ENCODE data around the gene PNPLA2.

Gene PNPLA2

GRCh38 chr11:776561-777287 lies 42.0 kb upstream of the PNPLA2 start:
- H3K9me3 ChIP-seq (ENCODE audit: insufficient read depth, low read depth, low read length) = no peaks in the 10 kb centered on the region
- peak overlapping the region; percentile 85 for H3K4me3 ChIP-seq (ENCODE audit: low read length)
- peaks cover 9% of the 10 kb centered on the region for H3K4me1 ChIP-seq (ENCODE audit: insufficient read depth, low read length)
- peaks cover 19% of the 10 kb centered on the region for H3K36me3 ChIP-seq (ENCODE audit: insufficient read depth, low read depth, low read length)
- H3K27ac ChIP-seq (ENCODE audit: low read length) = peak overlapping the region; percentile 61
- H3K27me3 ChIP-seq (ENCODE audit: insufficient read depth, low read length) = no peaks in the 10 kb centered on the region
- peak overlapping the region; percentile 83; the same call in 1 of the 2 replicates for H3K9ac ChIP-seq (ENCODE audit: low read depth, low read length)

GRCh38 chr11:777288-778255 lies 41.1 kb upstream of the PNPLA2 start, which contains the start of gene GATD1:
Gene GATD1, minus strand, starts transcription at chr11:777487. Its CDS starts 25 bp downstream, at chr11:777462.
- Histone ChIP-seq H3K27me3 (ENCODE audit: insufficient read depth, low read length) (no peaks in the 10 kb centered on the region; the same call in 1 of the 2 replicates), H3K9me3 (ENCODE audit: insufficient read depth, low read depth, low read length) (no peaks in the 10 kb centered on the region), H3K4me3 (ENCODE audit: low read length) (peak within 1 kb of the TSS; percentile 85), H3K36me3 (ENCODE audit: insufficient read depth, low read depth, low read length) (peaks cover 19% of the 10 kb centered on the region), H3K27ac (ENCODE audit: low read length) (peak within 1 kb of the TSS; percentile 61), H3K9ac (ENCODE audit: low read depth, low read length) (peak within 1 kb of the TSS; percentile 83), H3K4me1 (ENCODE audit: insufficient read depth, low read length) (peaks cover 9% of the 10 kb centered on the region)

- no peaks in the 10 kb centered on the region; the same call in 1 of the 2 replicates for H3K27me3 ChIP-seq (ENCODE audit: insufficient read depth, low read length)
- H3K4me3 ChIP-seq (ENCODE audit: low read length) = no peak overlapping the region
- H3K9ac ChIP-seq (ENCODE audit: low read depth, low read length) = no peak overlapping the region
- H3K36me3 ChIP-seq (ENCODE audit: insufficient read depth, low read depth, low read length) = peaks cover 8% of the 10 kb centered on the region; the same call in 1 of the 2 replicates
- H3K9me3 ChIP-seq (ENCODE audit: insufficient read depth, low read depth, low read length) = no peaks in the 10 kb centered on the region
- peaks cover 12% of the 10 kb centered on the region for H3K4me1 ChIP-seq (ENCODE audit: insufficient read depth, low read length)
- no peak overlapping the region for H3K27ac ChIP-seq (ENCODE audit: low read length)
These were observed 39.4 kb upstream of the PNPLA2 start for GRCh38 chr11:778976-779954.

- Histone ChIP-seq H3K4me3 (ENCODE audit: low read length) (no peak overlapping the region), H3K4me1 (ENCODE audit: insufficient read depth, low read length) (peaks cover 12% of the 10 kb centered on the region), H3K9me3 (ENCODE audit: insufficient read depth, low read depth, low read length) (no peaks in the 10 kb centered on the region), H3K9ac (ENCODE audit: low read depth, low read length) (no peak overlapping the region), H3K27ac (ENCODE audit: low read length) (no peak overlapping the region), H3K36me3 (ENCODE audit: insufficient read depth, low read depth, low read length) (peaks cover 8% of the 10 kb centered on the region; the same call in 1 of the 2 replicates), H3K27me3 (ENCODE audit: insufficient read depth, low read length) (no peaks in the 10 kb centered on the region; the same call in 1 of the 2 replicates)
These were observed 38.7 kb upstream of the PNPLA2 start for GRCh38 chr11:779955-780532.

- Histone ChIP-seq H3K27me3 (ENCODE audit: insufficient read depth, low read length) (no peaks in the 10 kb centered on the region; the same call in 1 of the 2 replicates), H3K36me3 (ENCODE audit: insufficient read depth, low read depth, low read length) (peaks cover 8% of the 10 kb centered on the region; the same call in 1 of the 2 replicates), H3K4me3 (ENCODE audit: low read length) (no peak overlapping the region), H3K9ac (ENCODE audit: low read depth, low read length) (peak overlapping the region; percentile 47; the same call in 1 of the 2 replicates), H3K9me3 (ENCODE audit: insufficient read depth, low read depth, low read length) (no peaks in the 10 kb centered on the region), H3K27ac (ENCODE audit: low read length) (no peak overlapping the region), H3K4me1 (ENCODE audit: insufficient read depth, low read length) (peaks cover 6% of the 10 kb centered on the region; the same call in 1 of the 2 replicates)
These were observed 36.2 kb upstream of the PNPLA2 start for GRCh38 chr11:782264-783174.

- peaks cover 8% of the 10 kb centered on the region; the same call in 1 of the 2 replicates for H3K36me3 ChIP-seq (ENCODE audit: insufficient read depth, low read depth, low read length)
- H3K27me3 ChIP-seq (ENCODE audit: insufficient read depth, low read length) = no peaks in the 10 kb centered on the region; the same call in 1 of the 2 replicates
- peak overlapping the region; percentile 22; the same call in 1 of the 2 replicates for H3K4me3 ChIP-seq (ENCODE audit: low read length)
- H3K9ac ChIP-seq (ENCODE audit: low read depth, low read length) = peak overlapping the region; percentile 47; the same call in 1 of the 2 replicates
- H3K9me3 ChIP-seq (ENCODE audit: insufficient read depth, low read depth, low read length) = no peaks in the 10 kb centered on the region
- peaks cover 3% of the 10 kb centered on the region; the same call in 1 of the 2 replicates for H3K4me1 ChIP-seq (ENCODE audit: insufficient read depth, low read length)
- no peak overlapping the region for H3K27ac ChIP-seq (ENCODE audit: low read length)
These were observed 35.1 kb upstream of the PNPLA2 start for GRCh38 chr11:783581-784015.

GRCh38 chr11:786235-787083 lies 32.3 kb upstream of the PNPLA2 start:
- H3K27me3 ChIP-seq (ENCODE audit: insufficient read depth, low read length) = no peaks in the 10 kb centered on the region; the same call in 1 of the 2 replicates
- no peaks in the 10 kb centered on the region for H3K36me3 ChIP-seq (ENCODE audit: insufficient read depth, low read depth, low read length)
- no peak overlapping the region for H3K27ac ChIP-seq (ENCODE audit: low read length)
- no peak overlapping the region for H3K9ac ChIP-seq (ENCODE audit: low read depth, low read length)
- no peaks in the 10 kb centered on the region for H3K9me3 ChIP-seq (ENCODE audit: insufficient read depth, low read depth, low read length)
- no peak overlapping the region for H3K4me3 ChIP-seq (ENCODE audit: low read length)
- H3K4me1 ChIP-seq (ENCODE audit: insufficient read depth, low read length) = peaks cover 7% of the 10 kb centered on the region; the same call in 1 of the 2 replicates

GRCh38 chr11:787084-787675 lies 31.5 kb upstream of the PNPLA2 start:
- no peaks in the 10 kb centered on the region for H3K9me3 ChIP-seq (ENCODE audit: insufficient read depth, low read depth, low read length)
- H3K4me1 ChIP-seq (ENCODE audit: insufficient read depth, low read length) = peaks cover 7% of the 10 kb centered on the region; the same call in 1 of the 2 replicates
- H3K9ac ChIP-seq (ENCODE audit: low read depth, low read length) = no peak overlapping the region
- no peaks in the 10 kb centered on the region; the same call in 1 of the 2 replicates for H3K27me3 ChIP-seq (ENCODE audit: insufficient read depth, low read length)
- H3K4me3 ChIP-seq (ENCODE audit: low read length) = no peak overlapping the region
- H3K27ac ChIP-seq (ENCODE audit: low read length) = no peak overlapping the region
- no peaks in the 10 kb centered on the region for H3K36me3 ChIP-seq (ENCODE audit: insufficient read depth, low read depth, low read length)

Measured in iPS-20b (cell line).